ENCODE data around the gene LFNG. TPM values are rescaled to one million over a fixed set of nuclear protein-coding genes. Genes with fewer than 3 reads are reported as not detected.

The LFNG gene
- polyA plus RNA-seq, 2 of the 4 experiments (the other 2 are of a cell fraction) = 2.3 to 7.3 TPM

- FAIRE-seq (no peak), ATAC-seq (no peak), DNase-seq (ENCODE audit: low read depth in 1 of 2, low spot score in 1 of 2) (no peak)
- CTCF ChIA-PET = interaction anchor here (0.9 to 1.0 kb wide), 3 partner anchors 11 to 139 kb away, joined by 3 to 5 read pairs (median 3); no protein-coding TSS in a partner anchor
- Histone ChIP-seq H3K4me1 (no peaks in the 10 kb centered on the region), H3K4me3 (no peak overlapping the region), H3K9me3 (no peaks in the 10 kb centered on the region), H3K4me2 (no peak overlapping the region), H3K27ac (no peak overlapping the region)
- POLR2A ChIA-PET = no interaction called here
- 92% methylated on average over 16 of the region's 25 CpGs for WGBS (ENCODE audit: missing lambda C conversion rate)
- no peak for TF ChIP-seq POLR2AphosphoS2 (conservative IDR thresholded peaks at IDR 0.05; ENCODE audit: low read length)
- TF ChIP-seq CBX2 (IDR thresholded peaks at IDR 0.05; ENCODE audit: borderline replicate concordance, low read depth) = no peak
- TF ChIP-seq HDAC2 (IDR thresholded peaks at IDR 0.05) = no peak
- no peak for TF ChIP-seq PBX3 (IDR thresholded peaks at IDR 0.05)
- TF ChIP-seq RAD21 (conservative IDR thresholded peaks at IDR 0.05 in 1 of 2, IDR thresholded peaks at IDR 0.05 in 1 of 2) = no peak
- TF ChIP-seq USF2 (IDR thresholded peaks at IDR 0.05) = no peak
- no peak for TF ChIP-seq HOXB5 (CRISPR knock-in tag; IDR thresholded peaks at IDR 0.05)
- TF ChIP-seq GATA3 (IDR thresholded peaks at IDR 0.05; ENCODE audit: borderline replicate concordance) = no peak
- TF ChIP-seq CBX8 (IDR thresholded peaks at IDR 0.05) = no peak
- no peak for TF ChIP-seq FOSL2 (IDR thresholded peaks at IDR 0.05)
- no peak for TF ChIP-seq FOSL2 (CRISPR knock-in tag; IDR thresholded peaks at IDR 0.05)
- TF ChIP-seq REST (IDR thresholded peaks at IDR 0.05) = no peak
- TF ChIP-seq ELK1 (IDR thresholded peaks at IDR 0.05; ENCODE audit: low read depth, low read length) = no peak
- TF ChIP-seq MAFK (IDR thresholded peaks at IDR 0.05; ENCODE audit: partially characterized antibody) = no peak
- TF ChIP-seq TFCP2L1 (CRISPR knock-in tag; IDR thresholded peaks at IDR 0.05) = no peak
- TF ChIP-seq HOXB13 (CRISPR knock-in tag; IDR thresholded peaks at IDR 0.05; ENCODE audit: low read depth) = no peak
- no peak for TF ChIP-seq POLR2A (IDR thresholded peaks at IDR 0.05; ENCODE audit: low read length)
- TF ChIP-seq BCL3 (IDR thresholded peaks at IDR 0.05) = no peak
- no peak for TF ChIP-seq CHD4 (IDR thresholded peaks at IDR 0.05; ENCODE audit: borderline replicate concordance)
- no peak for TF ChIP-seq CTCF (IDR thresholded peaks at IDR 0.05)
- TF ChIP-seq MAZ (IDR thresholded peaks at IDR 0.05; ENCODE audit: borderline replicate concordance, low read depth, low read length) = no peak
Measured at GRCh38 chr7:2542011-2542915, 22.7 kb downstream of the LFNG start.
